ENCODE data around the gene GTF2A1L.
"Not testable (repeated sequence)": the region's sequence is repeated elsewhere in the genome, so short reads cannot be mapped to it uniquely, and the experiment has no call there.

The GTF2A1L gene

DNA sequence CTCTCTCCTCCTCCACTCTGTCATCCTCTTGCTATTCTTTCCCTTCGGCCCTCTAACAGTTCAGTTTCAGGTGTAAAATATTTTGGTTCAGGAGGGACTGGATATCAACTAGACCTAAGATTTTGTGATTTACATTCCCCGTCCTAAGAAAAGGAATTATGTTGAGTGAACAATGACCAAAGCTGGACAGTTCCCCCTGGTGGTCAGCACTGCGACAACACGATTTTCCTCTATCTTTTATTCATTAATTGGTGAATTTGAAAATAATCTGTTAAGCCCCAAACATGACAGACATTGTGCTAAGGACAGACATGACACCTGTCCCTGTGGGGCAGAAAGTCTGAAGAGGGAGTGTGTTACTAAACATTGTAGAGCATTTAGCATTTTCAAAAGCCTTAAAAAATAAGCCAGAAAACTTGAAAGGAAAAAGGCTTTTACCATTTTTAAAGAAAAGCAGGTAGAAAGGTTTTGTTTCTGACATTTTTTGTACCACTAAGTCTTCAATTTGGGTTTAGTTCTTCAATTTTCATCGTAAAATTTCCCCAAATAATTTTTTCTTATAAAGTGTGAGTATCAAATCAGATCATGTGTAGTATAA is 28.4 kb upstream of the GTF2A1L start:
- Histone ChIP-seq H3K9me3 (ENCODE audit: control insufficient read depth, low read length) (no peaks in the 10 kb centered on the region), H3K27me3 (ENCODE audit: control insufficient read depth, insufficient read depth, low read length) (no peaks in the 10 kb centered on the region), H3K4me1 (ENCODE audit: control insufficient read depth, insufficient read depth, low read length) (no peaks in the 10 kb centered on the region), H3K36me3 (ENCODE audit: control insufficient read depth, insufficient read depth, low read length) (no peaks in the 10 kb centered on the region), H3K4me3 (ENCODE audit: low read length) (no peak overlapping the region), H3K9ac (ENCODE audit: low read length) (no peak overlapping the region)

DNA sequence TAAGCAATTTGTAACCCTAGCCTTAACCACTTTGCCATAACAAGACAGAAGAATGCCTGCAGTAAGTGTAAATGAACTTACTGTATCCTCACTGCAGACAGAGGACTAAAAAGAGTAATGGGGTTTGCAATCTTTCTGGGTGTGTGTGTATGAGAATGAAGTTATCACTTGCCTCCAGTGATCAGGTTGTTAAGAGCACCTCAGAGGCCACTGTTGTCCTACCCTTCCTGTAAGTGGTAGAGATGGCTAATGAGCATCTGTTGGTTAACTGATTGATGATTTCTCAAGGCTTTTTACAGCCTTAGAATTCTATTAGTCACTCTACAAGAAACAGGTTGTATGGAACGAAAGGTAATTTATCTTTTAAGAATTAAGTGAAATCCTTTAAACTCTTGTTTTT is 27.6 kb upstream of the GTF2A1L start:
- no peaks in the 10 kb centered on the region for H3K4me1 ChIP-seq (ENCODE audit: control insufficient read depth, insufficient read depth, low read length)
- no peak overlapping the region for H3K9ac ChIP-seq (ENCODE audit: low read length)
- H3K9me3 ChIP-seq (ENCODE audit: control insufficient read depth, low read length) = no peaks in the 10 kb centered on the region

GRCh38 chr2:48592067-48592466 is 25.6 kb upstream of the GTF2A1L start:
- Histone ChIP-seq H3K9me3 (ENCODE audit: control insufficient read depth, low read length) (no peaks in the 10 kb centered on the region), H3K36me3 (ENCODE audit: control insufficient read depth, insufficient read depth, low read length) (no peaks in the 10 kb centered on the region)

More for the DNA sequence above, 27.6 kb upstream of the GTF2A1L start:
- no peak overlapping the region for H3K4me3 ChIP-seq (ENCODE audit: low read length)
- H3K27me3 ChIP-seq (ENCODE audit: control insufficient read depth, insufficient read depth, low read length) = no peaks in the 10 kb centered on the region
- no peaks in the 10 kb centered on the region for H3K36me3 ChIP-seq (ENCODE audit: control insufficient read depth, insufficient read depth, low read length)

GRCh38 chr2:48596751-48597150 is 20.9 kb upstream of the GTF2A1L start:
- H3K9me3 ChIP-seq (ENCODE audit: control insufficient read depth, low read length); H3K27me3 ChIP-seq (ENCODE audit: control insufficient read depth, insufficient read depth, low read length); H3K36me3 ChIP-seq (ENCODE audit: control insufficient read depth, insufficient read depth, low read length); H3K4me1 ChIP-seq (ENCODE audit: control insufficient read depth, insufficient read depth, low read length); H3K4me3 ChIP-seq (ENCODE audit: low read length); H3K9ac ChIP-seq (ENCODE audit: low read length): not testable (repeated sequence)

More at GRCh38 chr2:48592067-48592466, 25.6 kb upstream of the GTF2A1L start:
- no peak overlapping the region for H3K4me3 ChIP-seq (ENCODE audit: low read length)
- H3K4me1 ChIP-seq (ENCODE audit: control insufficient read depth, insufficient read depth, low read length) = no peaks in the 10 kb centered on the region
- no peak overlapping the region for H3K9ac ChIP-seq (ENCODE audit: low read length)
- no peaks in the 10 kb centered on the region for H3K27me3 ChIP-seq (ENCODE audit: control insufficient read depth, insufficient read depth, low read length)

DNA sequence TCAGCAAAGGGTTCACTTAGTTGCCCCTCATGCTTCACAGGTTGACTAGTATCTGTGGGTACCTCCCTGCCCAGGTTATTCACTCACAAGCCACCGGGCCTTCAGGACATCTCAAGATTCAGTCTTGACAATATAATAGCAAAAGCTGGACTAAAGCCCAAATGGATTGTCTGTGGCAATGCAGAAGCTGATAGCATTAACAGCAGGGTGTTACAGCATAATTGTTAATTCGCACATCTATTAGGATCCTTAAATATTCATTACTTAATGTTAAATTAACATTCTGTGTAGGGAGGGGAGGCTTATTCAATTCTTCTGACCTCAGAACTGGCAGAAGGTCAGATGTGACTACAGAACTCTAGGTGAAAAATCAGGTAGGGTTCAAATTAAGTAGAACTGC is 20.2 kb upstream of the GTF2A1L start:
- H3K9me3 ChIP-seq (ENCODE audit: control insufficient read depth, low read length) = no peaks in the 10 kb centered on the region
- no peak overlapping the region for H3K4me3 ChIP-seq (ENCODE audit: low read length)
- H3K4me1 ChIP-seq (ENCODE audit: control insufficient read depth, insufficient read depth, low read length) = no peaks in the 10 kb centered on the region
- no peaks in the 10 kb centered on the region for H3K36me3 ChIP-seq (ENCODE audit: control insufficient read depth, insufficient read depth, low read length)
- no peaks in the 10 kb centered on the region for H3K27me3 ChIP-seq (ENCODE audit: control insufficient read depth, insufficient read depth, low read length)
- H3K9ac ChIP-seq (ENCODE audit: low read length) = no peak overlapping the region

DNA sequence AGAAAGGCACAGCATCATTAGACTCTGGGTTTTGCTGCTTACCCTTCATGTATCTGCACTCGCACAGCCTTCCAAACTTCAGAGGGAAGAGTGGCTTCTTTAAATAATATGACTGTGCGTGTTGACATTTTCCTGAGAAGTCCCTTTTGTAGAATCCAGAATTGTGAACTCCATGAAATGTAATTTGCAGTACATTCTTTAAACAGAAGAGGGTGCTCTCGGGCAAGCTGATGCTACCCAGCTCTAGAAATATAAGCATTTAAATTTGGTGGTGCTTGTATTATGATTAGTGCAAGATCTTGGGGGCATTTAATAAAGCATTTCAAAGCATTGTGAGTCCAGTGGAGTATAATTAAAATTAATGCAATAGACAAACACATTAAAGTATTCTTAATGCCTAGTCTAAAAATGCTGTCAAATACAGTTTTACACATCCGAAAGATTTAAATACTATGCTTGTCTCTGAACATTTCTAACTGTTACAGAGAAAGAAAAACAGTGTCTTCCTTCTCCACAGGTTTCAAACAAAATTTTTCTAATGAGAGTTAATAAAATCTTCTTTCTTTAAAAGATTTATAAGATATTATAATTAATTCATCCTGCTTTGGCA is 17.3 kb upstream of the GTF2A1L start:
- no peak overlapping the region for H3K4me3 ChIP-seq (ENCODE audit: low read length)
- no peaks in the 10 kb centered on the region for H3K9me3 ChIP-seq (ENCODE audit: control insufficient read depth, low read length)
- no peaks in the 10 kb centered on the region for H3K27me3 ChIP-seq (ENCODE audit: control insufficient read depth, insufficient read depth, low read length)
- no peak overlapping the region for H3K9ac ChIP-seq (ENCODE audit: low read length)
- no peaks in the 10 kb centered on the region for H3K36me3 ChIP-seq (ENCODE audit: control insufficient read depth, insufficient read depth, low read length)
- no peaks in the 10 kb centered on the region for H3K4me1 ChIP-seq (ENCODE audit: control insufficient read depth, insufficient read depth, low read length)

DNA sequence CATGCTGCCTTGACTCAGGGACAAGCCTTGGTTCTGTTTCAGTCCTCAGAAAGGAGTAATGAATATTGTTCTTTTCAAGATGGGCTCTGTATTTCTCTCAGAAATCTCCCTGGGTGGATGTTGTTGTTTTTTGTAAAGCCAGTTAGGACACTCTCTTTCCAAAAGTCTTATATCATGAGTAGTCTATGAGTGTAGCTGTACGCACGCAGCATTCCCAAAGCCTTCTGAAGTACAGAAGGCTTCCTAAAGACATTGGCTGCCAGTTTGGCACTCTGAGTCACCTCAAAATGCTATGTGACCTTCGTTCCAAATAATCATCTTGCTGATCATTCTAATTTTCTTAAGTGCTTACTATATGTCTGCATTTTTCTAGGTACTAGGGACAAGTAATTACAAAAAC is 16.7 kb upstream of the GTF2A1L start:
- Histone ChIP-seq H3K4me3 (ENCODE audit: low read length) (no peak overlapping the region), H3K27me3 (ENCODE audit: control insufficient read depth, insufficient read depth, low read length) (no peaks in the 10 kb centered on the region), H3K4me1 (ENCODE audit: control insufficient read depth, insufficient read depth, low read length) (no peaks in the 10 kb centered on the region), H3K9me3 (ENCODE audit: control insufficient read depth, low read length) (no peaks in the 10 kb centered on the region), H3K9ac (ENCODE audit: low read length) (no peak overlapping the region), H3K36me3 (ENCODE audit: control insufficient read depth, insufficient read depth, low read length) (no peaks in the 10 kb centered on the region)

GRCh38 chr2:48601349-48601748 is 16.3 kb upstream of the GTF2A1L start:
- no peaks in the 10 kb centered on the region for H3K27me3 ChIP-seq (ENCODE audit: control insufficient read depth, insufficient read depth, low read length)
- H3K9ac ChIP-seq (ENCODE audit: low read length) = no peak overlapping the region
- H3K36me3 ChIP-seq (ENCODE audit: control insufficient read depth, insufficient read depth, low read length) = no peaks in the 10 kb centered on the region
- no peaks in the 10 kb centered on the region for H3K9me3 ChIP-seq (ENCODE audit: control insufficient read depth, low read length)
- no peak overlapping the region for H3K4me3 ChIP-seq (ENCODE audit: low read length)
- H3K4me1 ChIP-seq (ENCODE audit: control insufficient read depth, insufficient read depth, low read length) = no peaks in the 10 kb centered on the region

DNA sequence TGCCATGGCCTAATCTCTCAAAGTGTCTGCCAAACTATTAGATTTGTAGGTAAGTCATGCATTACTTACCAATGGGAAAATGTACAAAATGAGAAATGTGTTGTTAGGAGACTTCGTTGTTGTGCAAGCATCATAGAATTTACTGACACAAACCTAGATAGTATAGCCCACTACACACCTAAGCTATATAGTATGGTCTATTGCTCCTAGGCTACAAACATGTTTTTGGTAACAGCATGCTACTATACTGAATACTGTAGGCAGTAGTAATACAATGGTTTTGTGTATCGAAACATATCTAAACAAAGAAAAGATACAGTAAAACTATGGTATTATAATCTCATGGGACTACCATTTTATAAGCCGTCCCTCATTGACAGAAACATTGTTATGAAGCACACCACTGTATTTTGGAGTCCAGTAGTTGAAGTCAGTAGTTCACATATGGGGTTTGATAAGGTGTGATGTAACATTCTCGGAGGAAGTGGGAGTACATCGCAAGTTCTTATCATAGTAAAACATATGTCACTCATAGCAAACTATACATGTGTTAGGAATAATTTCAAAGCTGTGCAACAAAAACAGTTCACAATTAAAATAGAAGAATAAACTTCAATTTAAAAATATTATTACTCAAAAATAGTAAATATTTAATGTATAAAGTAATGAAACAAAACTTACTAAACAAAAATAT is 12.0 kb upstream of the GTF2A1L start:
- H3K4me3 ChIP-seq (ENCODE audit: low read length) = no peak overlapping the region
- no peaks in the 10 kb centered on the region for H3K4me1 ChIP-seq (ENCODE audit: control insufficient read depth, insufficient read depth, low read length)
- no peak overlapping the region for H3K9ac ChIP-seq (ENCODE audit: low read length)
- H3K36me3 ChIP-seq (ENCODE audit: control insufficient read depth, insufficient read depth, low read length) = no peaks in the 10 kb centered on the region
- H3K9me3 ChIP-seq (ENCODE audit: control insufficient read depth, low read length) = no peaks in the 10 kb centered on the region
- H3K27me3 ChIP-seq (ENCODE audit: control insufficient read depth, insufficient read depth, low read length) = no peaks in the 10 kb centered on the region

- Histone ChIP-seq H3K4me1 (ENCODE audit: control insufficient read depth, insufficient read depth, low read length) (no peaks in the 10 kb centered on the region), H3K9me3 (ENCODE audit: control insufficient read depth, low read length) (no peaks in the 10 kb centered on the region), H3K36me3 (ENCODE audit: control insufficient read depth, insufficient read depth, low read length) (no peaks in the 10 kb centered on the region), H3K4me3 (ENCODE audit: low read length) (no peak overlapping the region), H3K9ac (ENCODE audit: low read length) (no peak overlapping the region), H3K27me3 (ENCODE audit: control insufficient read depth, insufficient read depth, low read length) (no peaks in the 10 kb centered on the region)
Observed at GRCh38 chr2:48607307-48608014, 10.2 kb upstream of the GTF2A1L start.

DNA sequence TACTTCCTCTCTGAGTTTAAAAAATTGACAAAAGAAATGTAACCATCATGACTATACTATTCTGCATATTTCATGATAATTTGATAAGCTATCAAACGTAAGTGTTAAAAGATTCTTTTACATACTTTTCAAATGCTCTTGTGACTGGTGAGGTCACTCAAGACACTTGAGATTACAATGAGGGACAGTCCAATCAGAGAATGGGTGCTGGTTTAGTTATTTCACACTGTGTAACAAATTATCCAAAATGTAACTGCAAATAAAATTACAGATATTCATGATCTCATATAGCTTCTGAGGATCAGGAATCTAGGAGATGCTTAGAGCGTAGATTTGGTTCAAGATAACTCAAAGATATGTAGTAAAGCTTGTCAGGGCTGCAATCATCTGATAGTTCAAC is 4.4 kb upstream of the GTF2A1L start:
- no peak overlapping the region for H3K4me3 ChIP-seq (ENCODE audit: low read length)
- H3K27me3 ChIP-seq (ENCODE audit: control insufficient read depth, insufficient read depth, low read length) = no peaks in the 10 kb centered on the region
- no peaks in the 10 kb centered on the region for H3K4me1 ChIP-seq (ENCODE audit: control insufficient read depth, insufficient read depth, low read length)
- no peaks in the 10 kb centered on the region for H3K36me3 ChIP-seq (ENCODE audit: control insufficient read depth, insufficient read depth, low read length)
- H3K9ac ChIP-seq (ENCODE audit: low read length) = no peak overlapping the region
- no peaks in the 10 kb centered on the region for H3K9me3 ChIP-seq (ENCODE audit: control insufficient read depth, low read length)

DNA sequence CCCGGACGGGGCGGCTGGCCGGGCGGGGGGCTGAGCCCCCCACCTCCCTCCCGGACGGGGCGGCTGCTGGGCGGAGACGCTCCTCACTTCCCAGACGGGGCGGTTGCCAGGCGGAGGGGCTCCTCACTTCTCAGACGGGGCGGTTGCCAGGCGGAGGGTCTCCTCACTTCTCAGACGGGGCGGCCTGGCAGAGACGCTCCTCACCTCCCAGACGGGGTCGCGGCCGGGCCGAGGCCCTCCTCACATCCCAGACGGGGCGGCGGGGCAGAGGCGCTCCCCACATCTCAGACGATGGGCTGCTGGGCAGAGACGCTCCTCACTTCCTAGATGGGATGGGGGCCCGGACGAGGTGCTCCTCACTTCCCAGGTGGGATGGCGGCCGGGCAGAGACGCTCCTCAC is 3.1 kb upstream of the GTF2A1L start:
- not testable (repeated sequence) for H3K9ac ChIP-seq (ENCODE audit: low read length); H3K36me3 ChIP-seq (ENCODE audit: control insufficient read depth, insufficient read depth, low read length); H3K9me3 ChIP-seq (ENCODE audit: control insufficient read depth, low read length); H3K4me1 ChIP-seq (ENCODE audit: control insufficient read depth, insufficient read depth, low read length); H3K4me3 ChIP-seq (ENCODE audit: low read length); H3K27me3 ChIP-seq (ENCODE audit: control insufficient read depth, insufficient read depth, low read length)
